Liver (tissue), 9 donors: Measurements from ENCODE around the gene MAPT. TPM values are rescaled to one million over a fixed set of nuclear protein-coding genes. Genes with fewer than 3 reads are reported as not detected.

Experiments used
- DNase-seq: peaks from one replicate; pipeline ENCODE4 v3.0.0-alpha.2; 2017; ENCODE audit warnings: low spot score
- H3K27ac ChIP-seq, 2 donors: one replicate each; pipeline ENCODE4 v1.7.0; 2013; ENCODE audit warnings: inconsistent platforms in 2 of 2, low read length in 2 of 2, control low read depth in 1 of 2, low read depth in 1 of 2, mild to moderate bottlenecking in 1 of 2
- H3K27me3 ChIP-seq, 4 donors: one replicate each; pipeline versions ENCODE4 v1.6.1 to v1.7.0; 2013; ENCODE audit warnings: low read length in 3 of 4, inconsistent platforms in 1 of 4, mild to moderate bottlenecking in 1 of 4, moderate library complexity in 1 of 4; ENCODE audit not compliant: control insufficient read depth in 4 of 4, insufficient read depth in 4 of 4
- H3K36me3 ChIP-seq, 4 donors: one replicate each; pipeline versions ENCODE4 v1.6.1 to v1.7.0; 2013; ENCODE audit warnings: low read length in 3 of 4, mild to moderate bottlenecking in 3 of 4, low read depth in 1 of 4, moderate library complexity in 1 of 4; ENCODE audit not compliant: control insufficient read depth in 4 of 4, insufficient read depth in 3 of 4
- H3K4me1 ChIP-seq, 4 donors: one replicate each; pipeline versions ENCODE4 v1.6.1 to v1.7.0; 2013; ENCODE audit warnings: low read length in 3 of 4, mild to moderate bottlenecking in 3 of 4, moderate library complexity in 1 of 4; ENCODE audit not compliant: control insufficient read depth in 4 of 4, insufficient read depth in 4 of 4
- H3K4me3 ChIP-seq, 3 donors: one replicate each; pipeline versions ENCODE4 v1.6.1 to v1.7.0; 2013; ENCODE audit warnings: low read length in 3 of 3, control low read depth in 1 of 3, low read depth in 1 of 3, mild to moderate bottlenecking in 1 of 3
- H3K9ac ChIP-seq, 2 donors: one replicate each; pipeline ENCODE4 v1.7.0; 2013; ENCODE audit warnings: low read length in 2 of 2, mild to moderate bottlenecking in 2 of 2, moderate library complexity in 2 of 2, control low read depth in 1 of 2, low read depth in 1 of 2
- H3K9me3 ChIP-seq, 4 donors: one replicate each; pipeline versions ENCODE4 v1.6.1 to v1.7.0; 2013; ENCODE audit warnings: low read length in 3 of 4; ENCODE audit not compliant: control insufficient read depth in 4 of 4
- ATF3 ChIP-seq: IDR thresholded peaks from 2 replicates; pipeline ENCODE4 v1.6.1; 2016; ENCODE audit warnings: antibody characterized with exemption
- CTCF ChIP-seq: fragments of 150-350 bp; IDR thresholded peaks from 2 replicates; pipeline ENCODE4 v1.5.1; 2017; ENCODE audit warnings: improper control_type of control experiment, low read depth, low read length; ENCODE audit not compliant: missing input control
- EGR1 ChIP-seq, 2 donors: IDR thresholded peaks; 2 replicates each; pipeline ENCODE4 v1.6.1; 2016 to 2018; ENCODE audit warnings: antibody characterized with exemption in 2 of 2, low read depth in 2 of 2
- FOXA1 ChIP-seq: IDR thresholded peaks from 2 replicates; pipeline ENCODE4 v1.6.1; 2016; ENCODE audit warnings: antibody characterized with exemption
- FOXA2 ChIP-seq: IDR thresholded peaks from 2 replicates; pipeline ENCODE4 v1.6.1; 2016; ENCODE audit warnings: antibody characterized with exemption
- GABPA ChIP-seq, 2 donors: IDR thresholded peaks in 1 of 2; conservative IDR thresholded peaks in 1 of 2; 2 replicates each; pipeline ENCODE4 v1.6.1; 2016; ENCODE audit warnings: antibody characterized with exemption in 2 of 2, mild to moderate bottlenecking in 1 of 2, moderate library complexity in 1 of 2
- HNF4A ChIP-seq, 2 donors: conservative IDR thresholded peaks; 2 replicates each; pipeline ENCODE4 v1.6.1; 2016; ENCODE audit warnings: antibody characterized with exemption in 2 of 2, mild to moderate bottlenecking in 2 of 2
- HNF4G ChIP-seq: IDR thresholded peaks from 2 replicates; pipeline ENCODE4 v1.6.1; 2016; ENCODE audit warnings: antibody characterized with exemption
- JUND ChIP-seq, 2 donors: IDR thresholded peaks; 2 replicates each; pipeline ENCODE4 v1.6.1; 2016; ENCODE audit warnings: antibody characterized with exemption in 2 of 2
- MAX ChIP-seq: IDR thresholded peaks from 2 replicates; pipeline ENCODE4 v1.6.1; 2016; ENCODE audit warnings: antibody characterized with exemption
- NR2F2 ChIP-seq: IDR thresholded peaks from 2 replicates; pipeline ENCODE4 v1.6.1; 2016; ENCODE audit warnings: antibody characterized with exemption
- RAD21 ChIP-seq, 2 donors: IDR thresholded peaks; 2 replicates each; pipeline ENCODE4 v1.6.1; 2016; ENCODE audit warnings: antibody characterized with exemption in 2 of 2, mild to moderate bottlenecking in 2 of 2
- REST ChIP-seq: IDR thresholded peaks from 2 replicates; pipeline ENCODE4 v1.6.1; 2016; ENCODE audit warnings: antibody characterized with exemption, mild to moderate bottlenecking
- RXRA ChIP-seq, 2 donors: IDR thresholded peaks; 2 replicates each; pipeline ENCODE4 v1.6.1; 2017 to 2018; ENCODE audit warnings: antibody characterized with exemption in 2 of 2, mild to moderate bottlenecking in 1 of 2
- SP1 ChIP-seq: IDR thresholded peaks from 2 replicates; pipeline ENCODE4 v1.6.1; 2018; ENCODE audit warnings: antibody characterized with exemption, mild to moderate bottlenecking
- TAF1 ChIP-seq: conservative IDR thresholded peaks from 2 replicates; pipeline ENCODE4 v1.6.1; 2016; ENCODE audit warnings: antibody characterized with exemption, mild to moderate bottlenecking
- YY1 ChIP-seq: IDR thresholded peaks from 2 replicates; pipeline ENCODE4 v1.6.1; 2016; ENCODE audit warnings: antibody characterized with exemption, mild to moderate bottlenecking
- ZBTB33 ChIP-seq: IDR thresholded peaks from 2 replicates; pipeline ENCODE4 v1.6.1; 2016; ENCODE audit warnings: antibody characterized with exemption
- WGBS: extraction: QIAGEN DNeasy Blood & Tissue Kit; methylation state at CpG from one replicate; pipeline ENCODE4 v1.1.7; 2013; 5-methylcytosine and 5-hydroxymethylcytosine counted together
- polyA plus RNA-seq, 2 donors: library from polyadenylated mRNA; stranded (reverse) in 1 of 2; unstranded in 1 of 2; fragments of 200-250 nt in 1 of 2; fragments of >200 nt in 1 of 2; fragmentation: Nextera tagmentation in 1 of 2; extraction: Ambion mirVana in 1 of 2; gene quantifications; one replicate each; pipeline versions ENCODE4 v1.2.1 to v1.2.3, GENCODE V29; 2013 to 2015
- total RNA-seq, 2 donors: library from RNA; depleted of rRNA; stranded (reverse); fragments of >200 nt; gene quantifications; one replicate each; pipeline ENCODE4 v1.2.3, GENCODE V29; 2014
- donor health status: healthy.
- donor health status: healthy.
- donor health status: healthy.
- donor health status: healthy.
- donor health status: healthy.

The MAPT gene
- total and polyA plus RNA-seq, 4 donors: 0.05 to 0.67 (median 0.27) TPM

- Histone ChIP-seq H3K36me3 (no peaks in the 10 kb centered on the region), H3K4me3 (no peak overlapping the region), H3K4me1 (peaks cover 0 to 20% (median 10%) of the 10 kb centered on the region in 4 donors), H3K27me3 (peaks cover 0 to 2% (median 0%) of the 10 kb centered on the region in 4 donors), H3K9me3 (no peaks in the 10 kb centered on the region), H3K9ac (no peak overlapping the region), H3K27ac (no peak overlapping the region)
- peak; percentile 10 for DNase-seq
- WGBS: 86% methylated on average over 8 of the region's 8 CpGs
- no peak for TF ChIP-seq FOXA1
- no peak for TF ChIP-seq ZBTB33
These were observed 56.5 kb downstream of the MAPT start for GRCh38 chr17:45950888-45951287.

GRCh38 chr17:45951403-45951802 lies 57.0 kb downstream of the MAPT start:
- TF ChIP-seq ATF3 (no peak), EGR1 (IDR thresholded peaks at IDR 0.05; ENCODE audit: low read depth in 2 of 2) (no peak), GABPA (IDR thresholded peaks at IDR 0.05 in 1 of 2, conservative IDR thresholded peaks at IDR 0.05 in 1 of 2) (no peak), HNF4G (no peak), FOXA1 (no peak), REST (no peak), JUND (IDR thresholded peaks at IDR 0.05) (no peak), YY1 (no peak), NR2F2 (no peak), ZBTB33 (no peak), HNF4A (conservative IDR thresholded peaks at IDR 0.05) (no peak), FOXA2 (no peak), TAF1 (no peak), MAX (no peak), RXRA (IDR thresholded peaks at IDR 0.05) (no peak), SP1 (no peak), CTCF (no peak), RAD21 (IDR thresholded peaks at IDR 0.05) (no peak)
- Histone ChIP-seq H3K36me3 (no peaks in the 10 kb centered on the region), H3K27me3 (peaks cover 0 to 2% (median 0%) of the 10 kb centered on the region in 4 donors), H3K4me1 (peaks cover 0 to 20% (median 10%) of the 10 kb centered on the region in 4 donors), H3K9ac (no peak overlapping the region), H3K27ac (no peak overlapping the region), H3K4me3 (no peak overlapping the region), H3K9me3 (no peaks in the 10 kb centered on the region)
- no peak for DNase-seq
- WGBS: 77% methylated on average over 10 of the region's 10 CpGs
